Prostate gland (tissue), 2 donors: Measurements from ENCODE around the gene AFF3. TPM values are rescaled to one million over a fixed set of nuclear protein-coding genes. Genes with fewer than 3 reads are reported as not detected.

ENCODE experiments used
- DNase-seq: peaks from one replicate; pipeline ENCODE4 v3.0.0-alpha.2; 2019; ENCODE audit warnings: low spot score
- H3K27ac ChIP-seq, 2 donors: fragments of 200-600 bp; sonication (generic); 2 replicates each; pipeline ENCODE4 v1.5.1; 2017 to 2019
- H3K27me3 ChIP-seq: fragments of 200-600 bp; sonication (generic); replicated peaks from 2 replicates; pipeline ENCODE4 v1.5.1; 2019; ENCODE audit not compliant: insufficient read depth
- H3K36me3 ChIP-seq, 2 donors: fragments of 200-600 bp; sonication (generic); 1 replicate in 1 of 2; 2 replicates in 1 of 2; pipeline versions ENCODE4 v1.5.1 to v1.8.1; 2017 to 2019
- H3K4me1 ChIP-seq: fragments of 200-600 bp; sonication (generic); replicated peaks from 2 replicates; pipeline ENCODE4 v1.5.1; 2019
- H3K4me3 ChIP-seq, 2 donors: fragments of 200-600 bp; sonication (generic); 2 replicates each; pipeline ENCODE4 v1.5.1; 2017 to 2019
- H3K9me3 ChIP-seq: fragments of 200-600 bp; sonication (generic); 2 replicates; pipeline ENCODE4 v1.5.1; 2017
- CTCF ChIP-seq, 4 experiments: fragments of 200-600 bp in 2 of 4; fragments of 450-650 bp in 2 of 4; sonication (generic) in 2 of 4; IDR thresholded peaks; 1 replicate in 3 of 4; 2 replicates in 1 of 4; pipeline ENCODE4 v1.5.1; 2016 to 2019; ENCODE audit warnings: antibody characterized with exemption in 4 of 4, mild to moderate bottlenecking in 2 of 4, moderate library complexity in 2 of 4
- POLR2A ChIP-seq: fragments of 450-650 bp; IDR thresholded peaks from one replicate; pipeline ENCODE4 v1.6.1; 2016; ENCODE audit warnings: antibody characterized with exemption, mild to moderate bottlenecking
- POLR2AphosphoS5 ChIP-seq: sonication (generic); formaldehyde crosslinking; IDR thresholded peaks from one replicate; pipeline ENCODE4 v1.6.1; 2017; ENCODE audit warnings: antibody characterized with exemption
- WGBS: methylation state at CpG from one replicate; pipeline ENCODE4 v1.1.5; 2018; 5-methylcytosine and 5-hydroxymethylcytosine counted together
- intact Hi-C: fragments of 100-400 bp; cut with DNase I; formaldehyde crosslinking; loops from one replicate; pipeline ENCODE4 v1.14.2; 2022
- total RNA-seq, 2 donors: library from RNA; depleted of rRNA; stranded (reverse); fragments of >200 nt; gene quantifications; one replicate each; pipeline ENCODE4 v1.1.0, GENCODE V29; 2016

AFF3 gene
- total RNA-seq, 2 donors from 2014 or later = 74.4 to 113 TPM

GRCh38 chr2:100066856-100067255, 75.5 kb downstream of the AFF3 start:
- Histone ChIP-seq H3K9me3 (no peaks in the 10 kb centered on the region), H3K4me1 (peaks cover 28% of the 10 kb centered on the region), H3K27me3 (no peaks in the 10 kb centered on the region), H3K4me3 (no peak overlapping the region), H3K27ac (peak overlapping the region; percentile 80 to 92), H3K36me3 (no peaks in the 10 kb centered on the region)
- WGBS = 81% methylated on average over 5 of the region's 5 CpGs
- intact Hi-C loops = no loop called here
- DNase-seq = no peak
- TF ChIP-seq POLR2AphosphoS5 = no peak
- no peak for TF ChIP-seq POLR2A
- no peak for TF ChIP-seq CTCF (IDR thresholded peaks at IDR 0.05)

- WGBS = 38% methylated on average over 3 of the region's 3 CpGs
- DNase-seq = no peak
- peak overlapping the region; percentile 11 to 92 for H3K27ac ChIP-seq
These were observed 76.1 kb downstream of the AFF3 start for GRCh38 chr2:100066246-100066645.

GRCh38 chr2:100064592-100065428, 77.6 kb downstream of the AFF3 start:
- Histone ChIP-seq H3K9me3 (no peaks in the 10 kb centered on the region), H3K27me3 (no peaks in the 10 kb centered on the region), H3K4me1 (peaks cover 28% of the 10 kb centered on the region), H3K36me3 (no peaks in the 10 kb centered on the region), H3K27ac (peak overlapping the region in 1 of 2 donors; percentile 92), H3K4me3 (no peak overlapping the region)
- DNase-seq = no peak
- TF ChIP-seq POLR2AphosphoS5 = no peak
- TF ChIP-seq POLR2A = no peak
- no peak for TF ChIP-seq CTCF (IDR thresholded peaks at IDR 0.05)
- intact Hi-C loops = no loop called here
- 37% methylated on average over 9 of the region's 9 CpGs for WGBS

More at GRCh38 chr2:100066246-100066645, 76.1 kb downstream of the AFF3 start:
- Histone ChIP-seq H3K9me3 (no peaks in the 10 kb centered on the region), H3K4me3 (no peak overlapping the region), H3K4me1 (peaks cover 28% of the 10 kb centered on the region), H3K36me3 (no peaks in the 10 kb centered on the region), H3K27me3 (no peaks in the 10 kb centered on the region)
- TF ChIP-seq POLR2A (no peak), CTCF (IDR thresholded peaks at IDR 0.05) (no peak), POLR2AphosphoS5 (no peak)
- intact Hi-C loops = no loop called here

GRCh38 chr2:100064165-100064564, 78.2 kb downstream of the AFF3 start:
- TF ChIP-seq POLR2A (no peak), POLR2AphosphoS5 (no peak), CTCF (IDR thresholded peaks at IDR 0.05) (no peak)
- Histone ChIP-seq H3K27me3 (no peaks in the 10 kb centered on the region), H3K4me3 (no peak overlapping the region), H3K36me3 (no peaks in the 10 kb centered on the region), H3K4me1 (peaks cover 26% of the 10 kb centered on the region), H3K9me3 (no peaks in the 10 kb centered on the region), H3K27ac (peak overlapping the region in 1 of 2 donors; percentile 44)
- 82% methylated on average over 2 of the region's 2 CpGs for WGBS
- intact Hi-C loops = no loop called here
- no peak for DNase-seq

- no peaks in the 10 kb centered on the region for H3K9me3 ChIP-seq
- no peaks in the 10 kb centered on the region for H3K27me3 ChIP-seq
- peaks cover 20% of the 10 kb centered on the region for H3K4me1 ChIP-seq
- TF ChIP-seq POLR2AphosphoS5 (no peak), POLR2A (no peak), CTCF (IDR thresholded peaks at IDR 0.05) (no peak)
- no peak overlapping the region for H3K4me3 ChIP-seq
- WGBS = 85% methylated on average over 5 of the region's 5 CpGs
- no peak overlapping the region for H3K27ac ChIP-seq
- no peak for DNase-seq
- intact Hi-C loops = no loop called here
- H3K36me3 ChIP-seq = no peaks in the 10 kb centered on the region
These were observed 78.9 kb downstream of the AFF3 start for GRCh38 chr2:100063459-100063953.
